ENCODE data around the gene SYNPR.

SYNPR gene

DNA sequence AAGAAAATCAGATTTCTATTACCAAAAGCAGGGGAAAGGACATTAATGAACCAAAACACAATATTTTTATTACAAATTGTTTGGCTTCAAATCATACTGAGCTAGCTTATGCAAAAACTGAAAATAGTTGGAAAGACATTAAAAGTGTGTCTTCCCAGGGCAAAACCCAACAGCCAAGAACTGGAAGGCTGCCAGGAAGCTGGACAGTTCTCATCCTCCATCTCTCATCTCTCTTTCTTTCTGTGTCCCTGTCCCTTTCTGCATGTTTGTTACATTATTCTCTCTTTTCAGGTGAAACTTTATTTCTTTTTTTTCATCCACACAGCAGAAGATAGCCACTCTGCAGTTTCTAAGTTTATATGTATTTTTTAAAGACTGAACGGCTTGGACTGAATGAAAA is 333.3 kb downstream of the SYNPR start:
- Histone ChIP-seq H3K4me1 (no peaks in the 10 kb centered on the region), H3K9me3 (no peaks in the 10 kb centered on the region), H3K36me3 (no peaks in the 10 kb centered on the region), H3K4me3 (ENCODE audit: low read depth, low read length) (no peak overlapping the region), H3K27me3 (peaks cover 21% of the 10 kb centered on the region)
- DNase-seq: no peak
- TF ChIP-seq, protein P1, sequence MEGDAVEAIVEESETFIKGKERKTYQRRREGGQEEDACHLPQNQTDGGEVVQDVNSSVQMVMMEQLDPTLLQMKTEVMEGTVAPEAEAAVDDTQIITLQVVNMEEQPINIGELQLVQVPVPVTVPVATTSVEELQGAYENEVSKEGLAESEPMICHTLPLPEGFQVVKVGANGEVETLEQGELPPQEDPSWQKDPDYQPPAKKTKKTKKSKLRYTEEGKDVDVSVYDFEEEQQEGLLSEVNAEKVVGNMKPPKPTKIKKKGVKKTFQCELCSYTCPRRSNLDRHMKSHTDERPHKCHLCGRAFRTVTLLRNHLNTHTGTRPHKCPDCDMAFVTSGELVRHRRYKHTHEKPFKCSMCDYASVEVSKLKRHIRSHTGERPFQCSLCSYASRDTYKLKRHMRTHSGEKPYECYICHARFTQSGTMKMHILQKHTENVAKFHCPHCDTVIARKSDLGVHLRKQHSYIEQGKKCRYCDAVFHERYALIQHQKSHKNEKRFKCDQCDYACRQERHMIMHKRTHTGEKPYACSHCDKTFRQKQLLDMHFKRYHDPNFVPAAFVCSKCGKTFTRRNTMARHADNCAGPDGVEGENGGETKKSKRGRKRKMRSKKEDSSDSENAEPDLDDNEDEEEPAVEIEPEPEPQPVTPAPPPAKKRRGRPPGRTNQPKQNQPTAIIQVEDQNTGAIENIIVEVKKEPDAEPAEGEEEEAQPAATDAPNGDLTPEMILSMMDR (IDR thresholded peaks at IDR 0.05; ENCODE audit: low read depth, low read length): no peak

DNA sequence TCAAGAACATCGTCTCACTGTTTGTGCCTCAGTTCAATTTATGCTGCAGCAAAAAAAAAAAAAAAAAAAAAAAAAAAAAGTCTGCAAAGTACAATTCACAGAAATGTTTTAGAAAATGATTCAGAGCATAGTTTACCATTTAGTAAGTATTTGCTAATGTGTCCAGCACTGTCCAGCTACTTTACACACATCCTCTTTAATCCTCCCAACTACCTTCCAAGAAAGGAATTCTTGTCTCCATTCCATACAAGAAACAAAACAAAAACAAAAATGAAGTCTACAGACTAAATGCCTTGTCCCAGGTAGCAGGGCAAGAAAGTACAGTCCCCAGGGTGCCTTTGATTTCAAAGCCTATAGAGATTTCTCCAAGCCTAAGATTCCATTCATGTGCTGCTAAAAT is 335.5 kb downstream of the SYNPR start:
- TF ChIP-seq, protein P1 (IDR thresholded peaks at IDR 0.05; ENCODE audit: low read depth, low read length): no peak
- Histone ChIP-seq H3K36me3 (no peaks in the 10 kb centered on the region), H3K9me3 (no peaks in the 10 kb centered on the region), H3K27me3 (peaks cover 21% of the 10 kb centered on the region), H3K4me1 (no peaks in the 10 kb centered on the region), H3K4me3 (ENCODE audit: low read depth, low read length) (no peak overlapping the region)
- DNase-seq: no peak

DNA sequence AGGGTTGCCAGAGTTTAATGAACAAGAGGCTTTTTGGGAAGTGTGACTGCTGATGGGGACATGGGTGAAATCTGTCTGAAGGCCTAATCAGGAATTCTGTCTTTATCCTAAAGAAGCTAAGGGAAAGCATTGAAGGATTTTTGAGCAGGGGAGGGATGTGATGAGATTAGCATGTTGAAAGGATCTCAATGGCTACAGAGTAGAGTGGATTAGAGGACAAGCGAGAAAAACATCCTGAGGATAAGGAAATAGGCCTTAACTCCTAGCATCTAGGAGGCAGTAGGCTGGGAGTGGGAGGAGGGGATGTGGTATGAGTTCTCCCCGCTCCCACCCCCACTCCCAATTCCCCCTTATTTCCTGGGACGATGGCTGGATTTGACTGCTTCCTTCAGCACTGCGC is 339.3 kb downstream of the SYNPR start:
- no peaks in the 10 kb centered on the region for H3K36me3 ChIP-seq
- TF ChIP-seq, protein P1 (IDR thresholded peaks at IDR 0.05; ENCODE audit: low read depth, low read length): no peak
- H3K4me1 ChIP-seq: no peaks in the 10 kb centered on the region
- DNase-seq: no peak
- H3K27me3 ChIP-seq: no peaks in the 10 kb centered on the region; the same call in 1 of the 2 replicates
- H3K4me3 ChIP-seq (ENCODE audit: low read depth, low read length): no peak overlapping the region
- no peaks in the 10 kb centered on the region for H3K9me3 ChIP-seq

GRCh38 chr3:63624941-63625560 is 346.9 kb downstream of the SYNPR start:
- TF ChIP-seq, protein P1 (IDR thresholded peaks at IDR 0.05; ENCODE audit: low read depth, low read length): no peak
- Histone ChIP-seq H3K4me3 (ENCODE audit: low read depth, low read length) (no peak overlapping the region), H3K27me3 (peaks cover 20% of the 10 kb centered on the region), H3K4me1 (no peaks in the 10 kb centered on the region), H3K9me3 (no peaks in the 10 kb centered on the region), H3K36me3 (no peaks in the 10 kb centered on the region)
- no peak for DNase-seq

- no peaks in the 10 kb centered on the region for H3K9me3 ChIP-seq
- H3K4me1 ChIP-seq: no peaks in the 10 kb centered on the region
- TF ChIP-seq, protein P1 (IDR thresholded peaks at IDR 0.05; ENCODE audit: low read depth, low read length): no peak
- peaks cover 30% of the 10 kb centered on the region for H3K27me3 ChIP-seq
- no peak overlapping the region for H3K4me3 ChIP-seq (ENCODE audit: low read depth, low read length)
- DNase-seq: no peak
- H3K36me3 ChIP-seq: no peaks in the 10 kb centered on the region
Observed at GRCh38 chr3:63631670-63632069, 353.6 kb downstream of the SYNPR start.

DNA sequence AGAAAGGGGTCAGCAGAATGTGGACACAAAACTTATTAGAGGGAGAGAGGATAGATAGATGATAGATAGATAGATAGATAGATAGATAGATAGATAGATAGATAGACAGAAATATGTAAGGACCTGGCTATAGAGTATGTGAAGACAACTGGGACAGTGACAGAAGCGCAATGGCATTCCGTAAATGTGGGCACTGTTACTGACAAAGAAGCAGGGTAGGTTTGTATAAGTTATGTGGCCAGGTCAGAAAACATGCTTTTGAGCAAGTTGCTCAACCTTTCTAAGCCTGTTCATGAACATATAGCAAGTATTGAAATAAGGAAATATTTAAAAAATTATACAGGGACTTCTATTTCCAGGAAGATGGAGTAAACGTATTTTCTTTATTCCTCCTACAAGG is 357.1 kb downstream of the SYNPR start:
- no peaks in the 10 kb centered on the region for H3K9me3 ChIP-seq
- H3K27me3 ChIP-seq: peaks cover 27% of the 10 kb centered on the region
- H3K4me1 ChIP-seq: no peaks in the 10 kb centered on the region
- no peak overlapping the region for H3K4me3 ChIP-seq (ENCODE audit: low read depth, low read length)
- DNase-seq: no peak
- TF ChIP-seq, protein P1 (IDR thresholded peaks at IDR 0.05; ENCODE audit: low read depth, low read length): no peak
- no peaks in the 10 kb centered on the region for H3K36me3 ChIP-seq

Measured in BE2C (cell line).